BE2C (cell line): Measurements from ENCODE around the gene EWSR1.

Experiments used
- DNase-seq: peaks from one replicate; pipeline ENCODE4 v3.0.0-alpha.2; 2020
- H3K27me3 ChIP-seq: fragments of 250-450 bp; sonication (Bioruptor Pico); 2 replicates; pipeline ENCODE4 v1.5.1; 2020; ENCODE audit warnings: mild to moderate bottlenecking
- H3K36me3 ChIP-seq: fragments of 250-450 bp; sonication (Bioruptor Pico); 2 replicates; pipeline ENCODE4 v1.5.1; 2020; ENCODE audit warnings: mild to moderate bottlenecking
- H3K4me1 ChIP-seq: fragments of 250-450 bp; sonication (Bioruptor Pico); 2 replicates; pipeline ENCODE4 v1.5.1; 2020
- H3K4me3 ChIP-seq: 2 replicates; pipeline ENCODE4 v1.5.1; 2011; ENCODE audit warnings: low read depth, low read length
- H3K9me3 ChIP-seq: fragments of 250-450 bp; sonication (Bioruptor Pico); 2 replicates; pipeline ENCODE4 v1.5.1; 2020
- TF ChIP-seq, protein P1 (sequence below): IDR thresholded peaks from 2 replicates; pipeline ENCODE4 v1.5.1; 2012; ENCODE audit warnings: mild to moderate bottlenecking, low read depth, low read length

EWSR1 gene

DNA sequence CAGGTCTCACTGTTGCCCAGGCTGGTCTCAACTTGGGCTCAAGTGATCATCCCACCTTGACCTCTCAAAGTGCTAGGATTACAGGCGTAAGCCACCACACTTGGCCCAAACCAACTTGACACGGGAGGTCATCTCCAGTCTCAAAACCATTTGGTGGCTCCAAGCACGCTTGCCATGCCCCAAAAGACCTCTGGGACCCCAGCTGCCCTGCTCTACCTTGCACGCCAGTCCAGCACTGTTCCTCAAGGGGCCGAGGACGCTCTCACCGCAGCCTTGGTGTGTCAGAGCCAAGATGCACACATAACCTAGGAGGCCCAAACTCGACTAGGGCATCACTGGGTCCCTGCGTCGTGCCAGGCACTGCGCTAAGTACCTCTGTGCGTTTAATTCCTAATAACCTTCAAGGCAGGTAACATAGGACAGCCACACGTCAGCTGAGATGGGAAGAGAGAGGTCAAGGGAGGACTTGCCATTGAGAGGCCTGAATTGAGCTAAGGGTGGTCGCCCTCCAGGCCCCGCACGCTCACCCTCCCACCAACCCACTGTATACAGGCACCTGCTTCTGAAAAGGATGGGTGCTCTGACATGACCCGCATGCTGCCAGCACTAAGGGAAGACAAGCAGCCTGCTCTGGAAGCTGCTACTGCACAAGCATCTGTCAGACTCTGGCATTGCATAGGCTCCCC, 33.8 kb downstream of the EWSR1 start:
- Histone ChIP-seq H3K4me3 (no peak overlapping the region), H3K4me1 (no peaks in the 10 kb centered on the region), H3K9me3 (no peaks in the 10 kb centered on the region), H3K36me3 (peaks cover 45% of the 10 kb centered on the region), H3K27me3 (no peaks in the 10 kb centered on the region)
- TF ChIP-seq, protein P1, sequence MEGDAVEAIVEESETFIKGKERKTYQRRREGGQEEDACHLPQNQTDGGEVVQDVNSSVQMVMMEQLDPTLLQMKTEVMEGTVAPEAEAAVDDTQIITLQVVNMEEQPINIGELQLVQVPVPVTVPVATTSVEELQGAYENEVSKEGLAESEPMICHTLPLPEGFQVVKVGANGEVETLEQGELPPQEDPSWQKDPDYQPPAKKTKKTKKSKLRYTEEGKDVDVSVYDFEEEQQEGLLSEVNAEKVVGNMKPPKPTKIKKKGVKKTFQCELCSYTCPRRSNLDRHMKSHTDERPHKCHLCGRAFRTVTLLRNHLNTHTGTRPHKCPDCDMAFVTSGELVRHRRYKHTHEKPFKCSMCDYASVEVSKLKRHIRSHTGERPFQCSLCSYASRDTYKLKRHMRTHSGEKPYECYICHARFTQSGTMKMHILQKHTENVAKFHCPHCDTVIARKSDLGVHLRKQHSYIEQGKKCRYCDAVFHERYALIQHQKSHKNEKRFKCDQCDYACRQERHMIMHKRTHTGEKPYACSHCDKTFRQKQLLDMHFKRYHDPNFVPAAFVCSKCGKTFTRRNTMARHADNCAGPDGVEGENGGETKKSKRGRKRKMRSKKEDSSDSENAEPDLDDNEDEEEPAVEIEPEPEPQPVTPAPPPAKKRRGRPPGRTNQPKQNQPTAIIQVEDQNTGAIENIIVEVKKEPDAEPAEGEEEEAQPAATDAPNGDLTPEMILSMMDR: no peak
- no peak for DNase-seq

DNA sequence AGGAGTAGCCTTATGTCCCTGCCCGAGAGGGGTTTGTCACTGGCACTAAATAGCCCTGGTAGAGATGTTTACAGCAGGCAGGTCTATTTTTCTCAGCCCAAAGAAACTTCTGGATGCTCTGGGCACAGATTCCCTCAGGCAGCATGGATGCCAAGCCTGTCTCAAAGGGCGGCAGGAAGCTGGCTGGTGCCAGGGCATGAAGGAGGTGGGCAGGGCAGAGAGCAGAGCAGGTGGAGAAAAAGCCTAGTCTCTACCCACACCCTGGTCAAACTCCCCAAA, 34.3 kb downstream of the EWSR1 start:
- Histone ChIP-seq H3K4me3 (no peak overlapping the region), H3K4me1 (no peaks in the 10 kb centered on the region), H3K36me3 (peaks cover 40% of the 10 kb centered on the region), H3K27me3 (no peaks in the 10 kb centered on the region), H3K9me3 (no peaks in the 10 kb centered on the region)
- no peak for DNase-seq
- TF ChIP-seq, protein P1: no peak

DNA sequence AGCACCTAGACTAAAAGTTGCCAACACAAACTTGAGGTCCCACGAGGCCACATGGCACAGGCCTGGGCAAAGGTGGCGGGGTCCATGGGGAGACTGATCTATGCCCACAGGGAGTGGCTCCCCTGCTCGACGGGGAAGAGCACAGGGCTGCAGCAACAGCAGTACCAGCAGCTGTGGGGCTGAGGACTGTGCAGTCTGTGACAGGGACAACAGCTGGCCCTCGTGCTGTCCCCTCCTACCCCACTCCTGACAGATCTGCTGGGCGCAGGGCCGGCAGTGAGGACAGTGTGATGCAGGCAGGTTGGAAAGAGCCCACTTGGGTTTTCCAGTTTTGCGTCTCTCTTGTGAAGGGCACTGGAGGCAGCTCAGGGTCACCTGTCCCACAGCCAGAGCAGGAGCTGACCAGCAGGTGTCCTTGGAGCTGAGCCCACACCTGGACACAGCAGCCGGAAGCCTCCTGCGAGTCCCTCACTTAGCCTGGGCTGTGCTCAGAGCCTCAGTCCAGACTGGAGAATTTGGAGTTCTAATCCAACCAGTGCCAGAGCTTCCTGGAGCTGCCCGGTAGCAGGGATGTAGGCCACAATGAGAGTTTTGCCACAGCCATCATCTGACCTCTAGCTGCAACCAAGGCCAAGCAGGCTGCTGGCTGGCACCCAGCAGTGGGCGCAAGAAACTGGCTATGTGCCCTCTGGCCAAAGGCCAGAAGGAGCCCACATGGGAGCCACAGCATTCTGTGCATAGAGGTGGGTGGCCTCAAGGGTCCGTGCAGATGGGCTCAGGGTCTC, 34.8 kb downstream of the EWSR1 start:
- Histone ChIP-seq H3K27me3 (no peaks in the 10 kb centered on the region), H3K4me1 (no peaks in the 10 kb centered on the region), H3K36me3 (peaks cover 35% of the 10 kb centered on the region), H3K9me3 (no peaks in the 10 kb centered on the region), H3K4me3 (no peak overlapping the region)
- TF ChIP-seq, protein P1: no peak
- no peak for DNase-seq

DNA sequence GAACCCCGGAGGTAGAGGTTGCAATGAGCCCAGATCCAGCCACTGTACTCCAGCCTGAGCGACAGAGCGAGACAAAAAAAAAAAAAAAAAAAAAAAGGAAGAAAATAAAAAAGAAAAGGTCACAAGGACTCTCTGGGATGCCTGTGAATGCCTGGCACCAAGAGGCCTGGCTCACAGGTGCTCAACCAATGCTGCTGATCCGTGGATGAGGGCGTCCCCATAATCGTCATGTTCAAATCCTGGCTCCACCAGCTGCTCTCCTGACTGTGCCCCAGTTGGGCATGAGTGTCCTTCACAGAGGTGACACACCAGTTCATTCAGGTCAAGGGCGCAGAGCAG, 37.7 kb downstream of the EWSR1 start:
- DNase-seq: no peak
- TF ChIP-seq, protein P1: no peak
- peak overlapping the region; percentile 83; the same call in 1 of the 2 replicates for H3K4me3 ChIP-seq

DNA sequence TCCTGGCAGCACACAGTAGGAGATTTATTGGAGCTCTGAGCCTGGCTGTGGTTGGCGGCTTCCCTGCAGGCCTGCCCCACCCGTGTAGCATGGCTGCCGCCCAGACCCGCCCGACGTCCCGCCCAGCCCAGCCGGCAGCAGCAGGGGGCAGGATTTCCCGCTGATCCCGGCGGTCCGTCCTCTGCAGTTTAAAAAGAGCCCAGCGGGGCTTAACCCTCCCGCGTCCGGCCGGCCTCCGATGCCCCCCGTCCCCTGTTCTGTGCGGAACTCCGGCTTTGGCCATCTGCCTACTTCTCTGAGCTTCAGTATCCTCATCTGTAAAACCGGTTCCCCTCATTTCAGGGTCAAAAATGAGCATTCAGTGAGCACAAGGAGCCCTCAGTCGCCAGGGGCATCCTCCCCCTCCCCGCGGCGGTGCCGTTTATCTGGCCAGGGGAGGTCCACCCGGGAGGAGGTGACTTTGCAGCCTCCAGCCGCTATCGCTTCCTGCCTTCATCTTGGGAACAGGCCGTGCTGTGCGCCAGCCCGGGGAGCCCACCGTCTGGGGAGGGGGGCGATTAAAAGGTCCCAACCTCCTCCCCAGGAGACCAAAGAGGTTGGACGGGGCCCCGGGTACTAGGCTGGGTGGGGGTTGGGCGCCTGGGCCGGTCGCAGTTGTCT, 38.2 kb downstream of the EWSR1 start, which contains the start of gene GAS2L1:
TSS of gene GAS2L1 (plus strand) at position 476 of the 660 bp plus-strand sequence. CDS start 1,456 bp downstream, outside the sequence.
- Histone ChIP-seq H3K36me3 (peaks cover 4% of the 10 kb centered on the region), H3K9me3 (no peaks in the 10 kb centered on the region), H3K4me1 (peaks cover 5% of the 10 kb centered on the region), H3K27me3 (no peaks in the 10 kb centered on the region), H3K4me3 (peak within 1 kb of the TSS; percentile 83)
- DNase-seq: peak; percentile 88
- TF ChIP-seq, protein P1: peak; percentile 63

More for the DNA sequence above, 37.7 kb downstream of the EWSR1 start:
- H3K36me3 ChIP-seq: peaks cover 9% of the 10 kb centered on the region
- no peaks in the 10 kb centered on the region for H3K9me3 ChIP-seq
- H3K27me3 ChIP-seq: no peaks in the 10 kb centered on the region
- peaks cover 2% of the 10 kb centered on the region for H3K4me1 ChIP-seq
